GM21360 (cell line): ENCODE data around the gene RBM24.

Source experiments
- ATAC-seq: cut with Tn5 transposase; IDR thresholded peaks from one replicate; pipeline ENCODE4 v1.9.1; 2021; ENCODE audit warnings: mild to moderate bottlenecking, moderate library complexity; ENCODE audit not compliant: unreplicated experiment

Gene RBM24

GRCh38 chr6:17281100-17281496 lies at the start of gene RBM24:
Gene RBM24, plus strand, starts transcription at chr6:17281361. Its CDS starts 221 bp downstream, at chr6:17281582.
- no peak for ATAC-seq

- ATAC-seq: no peak
Measured at GRCh38 chr6:17233531-17233930, 47.6 kb upstream of the RBM24 start.

GRCh38 chr6:17237246-17237645 lies 43.9 kb upstream of the RBM24 start:
- ATAC-seq: no peak

GRCh38 chr6:17239260-17239659 lies 41.9 kb upstream of the RBM24 start:
- ATAC-seq: no peak

- ATAC-seq: no peak
Measured at GRCh38 chr6:17240803-17241500, 40.2 kb upstream of the RBM24 start.

GRCh38 chr6:17242087-17242486 lies 39.1 kb upstream of the RBM24 start:
- no peak for ATAC-seq

GRCh38 chr6:17250237-17250636 lies 30.9 kb upstream of the RBM24 start:
- ATAC-seq: no peak

GRCh38 chr6:17251953-17252352 lies 29.2 kb upstream of the RBM24 start:
- ATAC-seq: no peak

- ATAC-seq: no peak
Measured at GRCh38 chr6:17258749-17259148, 22.4 kb upstream of the RBM24 start.

GRCh38 chr6:17265570-17265969 lies 15.6 kb upstream of the RBM24 start:
- no peak for ATAC-seq

- ATAC-seq: no peak
Measured at GRCh38 chr6:17267566-17267965, 13.6 kb upstream of the RBM24 start.

- no peak for ATAC-seq
Measured at GRCh38 chr6:17268114-17268513, 13.0 kb upstream of the RBM24 start.

GRCh38 chr6:17269840-17270239 lies 11.3 kb upstream of the RBM24 start:
- ATAC-seq: no peak

GRCh38 chr6:17271628-17272027 lies 9.5 kb upstream of the RBM24 start:
- no peak for ATAC-seq

- ATAC-seq: no peak
Measured at GRCh38 chr6:17276766-17277165, 4.4 kb upstream of the RBM24 start.

GRCh38 chr6:17277256-17277655 lies 3.9 kb upstream of the RBM24 start:
- no peak for ATAC-seq

GRCh38 chr6:17278289-17279063 lies 2.7 kb upstream of the RBM24 start:
- no peak for ATAC-seq

GRCh38 chr6:17280138-17280537 lies 1.0 kb upstream of the RBM24 start:
- no peak for ATAC-seq

- no peak for ATAC-seq
Measured at GRCh38 chr6:17280552-17281090, 540 bp upstream of the RBM24 start.

GRCh38 chr6:17281497-17282481 lies 628 bp downstream of the RBM24 start:
- no peak for ATAC-seq

- no peak for ATAC-seq
Measured at GRCh38 chr6:17283074-17283473, 1.9 kb downstream of the RBM24 start.
